Erythroblast (primary cell): ENCODE data around the gene ZFYVE28.

Experiments used
- GATA1 ChIP-seq: IDR thresholded peaks from 2 replicates; pipeline ENCODE4 v1.6.1; 2011; ENCODE audit warnings: low read depth, mild to moderate bottlenecking, control low read depth, low read length, moderate library complexity
- POLR2A ChIP-seq: IDR thresholded peaks from 2 replicates; pipeline ENCODE4 v1.6.1; 2011; ENCODE audit warnings: mild to moderate bottlenecking, low read length

GRCh38 chr4:2424581-2424980 lies 6.1 kb upstream of the ZFYVE28 start:
- no peak for TF ChIP-seq POLR2A
- no peak for TF ChIP-seq GATA1
